Chondrocyte (in vitro differentiated cells): ENCODE results near the gene ARHGAP44. TPM values are rescaled to one million over a fixed set of nuclear protein-coding genes. Genes with fewer than 3 reads are reported as not detected.

Experiments used
- DNase-seq: peaks from one replicate; pipeline ENCODE4 v3.0.0; 2021; ENCODE audit warnings: mixed read lengths, low spot score
- H3K27ac Mint-ChIP-seq: one replicate; pipeline ENCODE4 v1.8.0; 2021; ENCODE audit warnings: mild to moderate bottlenecking, moderate library complexity, mixed read lengths; ENCODE audit not compliant: unreplicated experiment
- H3K27me3 Mint-ChIP-seq: 2 replicates; pipeline ENCODE4 v1.8.0; 2021; ENCODE audit warnings: low read depth, mixed read lengths
- H3K36me3 Mint-ChIP-seq: 2 replicates; pipeline ENCODE4 v1.8.0; 2021; ENCODE audit warnings: low read depth, mixed read lengths
- H3K4me1 Mint-ChIP-seq: 2 replicates; pipeline ENCODE4 v1.8.0; 2021; ENCODE audit warnings: low read depth, mild to moderate bottlenecking, mixed read lengths
- H3K4me3 Mint-ChIP-seq: one replicate; pipeline ENCODE4 v1.8.0; 2021; ENCODE audit warnings: mild to moderate bottlenecking, moderate library complexity, mixed read lengths; ENCODE audit not compliant: unreplicated experiment
- H3K9me3 Mint-ChIP-seq: 2 replicates; pipeline ENCODE4 v1.8.0; 2021; ENCODE audit warnings: low read depth, mixed read lengths
- total RNA-seq: library from RNA; stranded (reverse); gene quantifications from 3 replicates; pipeline ENCODE4 v1.2.1, GENCODE V29; 2021
- TF ChIP-seq, protein P1 (sequence below): fragments of 200-600 bp; sonication (generic); IDR thresholded peaks from 2 replicates; pipeline ENCODE4 v1.5.0; 2021; ENCODE audit warnings: antibody characterized with exemption, mild to moderate bottlenecking, moderate library complexity

The ARHGAP44 gene
- total RNA-seq, 1 donor from 2014 or later = 5.7 TPM

GRCh38 chr17:12961655-12962054, 172.4 kb downstream of the ARHGAP44 start:
- peaks cover 5% of the 10 kb centered on the region for H3K9me3 Mint-ChIP-seq
- no peak overlapping the region for H3K4me3 Mint-ChIP-seq
- no peaks in the 10 kb centered on the region for H3K27me3 Mint-ChIP-seq
- no peak for DNase-seq
- H3K4me1 Mint-ChIP-seq = no peaks in the 10 kb centered on the region
- H3K27ac Mint-ChIP-seq = no peak overlapping the region
- TF ChIP-seq, protein P1, sequence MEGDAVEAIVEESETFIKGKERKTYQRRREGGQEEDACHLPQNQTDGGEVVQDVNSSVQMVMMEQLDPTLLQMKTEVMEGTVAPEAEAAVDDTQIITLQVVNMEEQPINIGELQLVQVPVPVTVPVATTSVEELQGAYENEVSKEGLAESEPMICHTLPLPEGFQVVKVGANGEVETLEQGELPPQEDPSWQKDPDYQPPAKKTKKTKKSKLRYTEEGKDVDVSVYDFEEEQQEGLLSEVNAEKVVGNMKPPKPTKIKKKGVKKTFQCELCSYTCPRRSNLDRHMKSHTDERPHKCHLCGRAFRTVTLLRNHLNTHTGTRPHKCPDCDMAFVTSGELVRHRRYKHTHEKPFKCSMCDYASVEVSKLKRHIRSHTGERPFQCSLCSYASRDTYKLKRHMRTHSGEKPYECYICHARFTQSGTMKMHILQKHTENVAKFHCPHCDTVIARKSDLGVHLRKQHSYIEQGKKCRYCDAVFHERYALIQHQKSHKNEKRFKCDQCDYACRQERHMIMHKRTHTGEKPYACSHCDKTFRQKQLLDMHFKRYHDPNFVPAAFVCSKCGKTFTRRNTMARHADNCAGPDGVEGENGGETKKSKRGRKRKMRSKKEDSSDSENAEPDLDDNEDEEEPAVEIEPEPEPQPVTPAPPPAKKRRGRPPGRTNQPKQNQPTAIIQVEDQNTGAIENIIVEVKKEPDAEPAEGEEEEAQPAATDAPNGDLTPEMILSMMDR = no peak
- peaks cover 2% of the 10 kb centered on the region for H3K36me3 Mint-ChIP-seq

DNA sequence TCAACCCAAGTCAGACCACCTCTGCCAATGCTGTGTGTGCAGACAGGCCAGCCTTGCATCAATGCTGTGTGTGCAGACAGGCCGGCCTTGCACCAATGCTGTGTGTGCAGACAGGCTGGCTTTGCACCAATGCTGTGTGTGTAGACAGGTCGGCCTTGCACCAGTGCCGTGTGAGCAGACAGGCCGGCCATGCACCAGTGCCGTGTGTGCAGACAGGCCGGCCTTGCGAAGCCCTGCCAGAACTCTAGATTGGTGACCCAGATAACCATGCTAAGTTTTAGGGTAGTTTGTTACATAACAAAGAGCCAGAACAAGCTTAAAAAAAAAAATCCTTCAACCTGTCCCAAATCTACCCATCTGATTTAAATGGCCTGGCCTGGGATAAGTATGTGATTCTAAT, 174.2 kb downstream of the ARHGAP44 start:
- Mint-ChIP-seq H3K4me3 (no peak overlapping the region), H3K4me1 (no peaks in the 10 kb centered on the region), H3K36me3 (no peaks in the 10 kb centered on the region), H3K27ac (no peak overlapping the region), H3K27me3 (no peaks in the 10 kb centered on the region), H3K9me3 (no peaks in the 10 kb centered on the region)
- TF ChIP-seq, protein P1 = no peak
- DNase-seq = no peak

DNA sequence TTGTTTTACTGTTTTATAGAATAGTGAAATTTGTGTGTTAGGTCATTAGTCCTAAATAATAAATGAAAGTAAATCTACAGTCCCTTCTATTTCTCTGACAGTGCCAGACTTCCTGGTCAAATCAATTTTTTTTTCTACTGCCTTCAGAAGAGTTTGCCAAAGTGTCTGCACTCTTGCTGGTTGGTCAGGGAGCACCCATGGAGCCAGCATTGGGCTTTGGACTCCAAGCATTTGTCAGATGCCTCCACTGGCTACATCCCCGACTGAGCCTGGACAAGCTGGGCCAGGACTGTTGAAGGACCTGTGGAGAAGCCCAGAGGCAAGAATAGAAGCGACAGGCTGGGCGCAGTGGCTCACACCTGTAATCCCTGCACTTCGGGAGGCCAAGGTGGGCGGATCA, 174.9 kb downstream of the ARHGAP44 start:
- TF ChIP-seq, protein P1 = no peak
- Mint-ChIP-seq H3K27ac (no peak overlapping the region), H3K4me3 (no peak overlapping the region), H3K4me1 (no peaks in the 10 kb centered on the region), H3K27me3 (no peaks in the 10 kb centered on the region), H3K36me3 (no peaks in the 10 kb centered on the region), H3K9me3 (no peaks in the 10 kb centered on the region)
- DNase-seq = no peak

DNA sequence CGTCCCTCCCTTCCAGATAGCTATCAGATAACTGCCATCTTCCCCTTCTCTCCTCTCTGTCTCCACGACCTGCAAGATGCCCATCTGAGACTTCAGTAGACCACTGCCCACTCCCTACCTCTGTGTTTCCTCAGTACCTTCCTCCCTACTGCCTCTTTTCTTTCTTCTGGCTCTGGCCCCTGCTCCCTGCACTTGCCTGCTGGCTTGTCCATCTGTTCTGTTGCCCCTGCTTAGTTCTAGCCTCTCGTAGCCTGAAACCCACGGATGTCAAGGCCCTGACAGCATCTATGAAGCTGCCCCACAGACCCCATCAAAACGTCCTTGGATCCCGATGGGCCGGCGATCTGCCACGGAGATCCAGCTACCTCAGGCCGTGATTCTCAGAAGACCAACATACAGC, 175.5 kb downstream of the ARHGAP44 start:
- H3K27me3 Mint-ChIP-seq = no peaks in the 10 kb centered on the region
- H3K4me3 Mint-ChIP-seq = no peak overlapping the region
- no peak for DNase-seq
- no peaks in the 10 kb centered on the region for H3K36me3 Mint-ChIP-seq
- no peaks in the 10 kb centered on the region for H3K9me3 Mint-ChIP-seq
- TF ChIP-seq, protein P1 = no peak
- H3K27ac Mint-ChIP-seq = no peak overlapping the region
- H3K4me1 Mint-ChIP-seq = no peaks in the 10 kb centered on the region

GRCh38 chr17:12965988-12966387, 176.7 kb downstream of the ARHGAP44 start:
- TF ChIP-seq, protein P1 = no peak
- Mint-ChIP-seq H3K27ac (no peak overlapping the region), H3K4me3 (no peak overlapping the region), H3K27me3 (no peaks in the 10 kb centered on the region), H3K9me3 (no peaks in the 10 kb centered on the region), H3K4me1 (no peaks in the 10 kb centered on the region), H3K36me3 (no peaks in the 10 kb centered on the region)
- no peak for DNase-seq
